SK-N-MC (cell line): ENCODE measurements around the gene PNP.

Experiments used
- DNase-seq: peaks from one replicate; pipeline ENCODE4 v3.0.0-alpha.2; 2011; ENCODE audit warnings: low read depth, low spot score
- H3K27ac ChIP-seq: fragments of 200-600 bp; sonication (generic); 2 replicates; pipeline ENCODE4 v1.5.1; 2016; ENCODE audit warnings: mixed run types
- H3K36me3 ChIP-seq: fragments of 200-600 bp; sonication (generic); 2 replicates; pipeline ENCODE4 v1.6.1; 2017; ENCODE audit warnings: antibody characterized with exemption, low read length, mixed read lengths; ENCODE audit not compliant: insufficient read depth
- H3K4me3 ChIP-seq: fragments of 200-600 bp; sonication (generic); 2 replicates; pipeline ENCODE4 v1.5.1; 2016
- H3K9ac ChIP-seq: fragments of 200-600 bp; sonication (generic); 2 replicates; pipeline ENCODE4 v1.8.0; 2017; ENCODE audit warnings: mixed run types, mixed read lengths; ENCODE audit not compliant: insufficient read length
- H3K9me3 ChIP-seq: fragments of 200-600 bp; sonication (generic); 2 replicates; pipeline ENCODE4 v1.6.1; 2017; ENCODE audit warnings: low read depth, mild to moderate bottlenecking, antibody characterized with exemption, low read length, moderate library complexity, mixed read lengths
- EZH2 ChIP-seq: fragments of 200-600 bp; sonication (generic); IDR thresholded peaks from one replicate; pipeline ENCODE4 v1.6.1; 2017; ENCODE audit warnings: antibody characterized with exemption
- FOXP2 ChIP-seq: optimal IDR thresholded peaks from 2 replicates; pipeline ENCODE3; 2011; ENCODE audit warnings: mild to moderate bottlenecking, moderate library complexity; ENCODE audit not compliant: insufficient read depth; ENCODE audit errors: extremely low read length, control extremely low read depth
- POLR2AphosphoS5 ChIP-seq: IDR thresholded peaks from 2 replicates; pipeline ENCODE4 v1.6.1; 2012; ENCODE audit warnings: mild to moderate bottlenecking, low read depth, low read length, borderline replicate concordance

Gene PNP

DNA sequence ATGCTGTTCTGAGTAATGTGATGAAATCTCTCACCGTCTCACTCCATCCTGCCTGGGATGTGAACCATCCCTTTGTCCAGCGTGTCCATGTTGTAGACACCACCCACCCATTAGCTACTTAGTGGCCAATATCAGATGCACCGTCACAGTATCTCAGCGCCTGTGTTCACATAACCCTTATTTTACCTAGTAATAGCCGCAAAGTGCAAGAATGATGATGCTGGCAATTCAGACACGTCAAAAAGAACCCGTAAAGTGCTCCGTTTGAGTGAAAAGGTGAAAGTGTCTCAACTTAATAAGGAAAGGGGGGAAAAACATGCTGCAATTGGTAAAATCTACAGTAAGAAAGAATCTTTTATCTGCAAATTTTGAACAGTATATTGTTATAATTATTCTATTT is 39.2 kb downstream of the PNP start:
- DNase-seq, result no peak
- no peak overlapping the region for H3K9ac ChIP-seq
- H3K4me3 ChIP-seq, result no peak overlapping the region
- no peaks in the 10 kb centered on the region for H3K9me3 ChIP-seq
- no peaks in the 10 kb centered on the region for H3K36me3 ChIP-seq
- TF ChIP-seq EZH2 (no peak), FOXP2 (no peak), POLR2AphosphoS5 (no peak)
- H3K27ac ChIP-seq, result no peak overlapping the region

DNA sequence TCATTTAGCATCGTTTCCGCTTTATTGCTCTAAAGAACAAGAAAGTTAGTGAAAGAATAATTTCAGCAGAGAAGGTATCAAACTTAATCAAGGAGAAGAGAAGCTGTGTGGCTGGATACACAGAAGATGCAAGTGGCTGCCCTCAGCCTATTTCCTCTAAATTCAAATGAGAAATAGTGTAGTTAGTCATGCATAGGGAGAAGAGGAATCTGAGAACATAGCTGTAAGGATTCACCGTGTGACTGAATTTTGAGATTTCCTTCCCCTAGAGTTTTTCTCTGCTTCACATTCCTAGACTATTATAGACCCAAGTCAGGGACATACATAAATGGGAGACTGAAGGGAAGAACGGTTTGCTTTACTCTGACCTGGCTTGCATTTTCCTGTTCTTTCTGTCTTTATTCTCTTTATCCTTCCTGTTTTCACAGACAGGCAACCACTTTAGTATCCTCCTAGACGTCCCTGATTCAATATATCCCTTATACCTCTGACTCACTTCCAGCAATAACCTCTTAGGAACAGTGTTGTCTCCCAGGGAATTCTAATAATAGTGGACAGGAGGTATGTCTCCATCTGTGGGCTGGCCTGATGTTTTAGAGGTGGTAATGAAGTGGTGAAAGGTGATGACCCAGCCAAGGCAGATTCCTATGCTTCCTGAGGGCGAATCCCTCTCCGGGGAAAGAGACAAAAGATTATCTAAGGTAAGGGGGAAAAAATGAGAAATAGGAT is 43.1 kb downstream of the PNP start:
- Histone ChIP-seq H3K9ac (no peak overlapping the region), H3K27ac (no peak overlapping the region), H3K4me3 (no peak overlapping the region), H3K36me3 (no peaks in the 10 kb centered on the region), H3K9me3 (no peaks in the 10 kb centered on the region)
- no peak for DNase-seq
- no peak for TF ChIP-seq FOXP2
- TF ChIP-seq POLR2AphosphoS5, result no peak
- TF ChIP-seq EZH2, result no peak

DNA sequence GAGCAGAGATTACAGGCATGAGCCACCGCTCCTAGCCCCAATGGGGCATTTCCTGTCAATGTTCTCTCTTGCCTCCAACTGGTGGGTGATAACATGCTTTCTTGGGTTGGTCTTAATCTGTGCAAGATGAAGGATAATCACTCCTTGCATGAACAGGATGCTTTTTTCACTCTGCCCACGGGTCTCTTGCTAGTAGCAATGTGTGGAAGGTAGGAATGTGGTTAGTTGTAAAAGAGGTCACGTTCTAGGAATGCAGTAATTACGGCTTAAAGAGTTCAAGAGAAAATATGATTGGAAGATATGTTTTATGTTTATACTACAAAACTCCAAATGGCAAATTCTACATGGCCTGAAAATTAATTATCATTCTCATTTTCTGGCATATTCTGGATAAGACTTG is 46.6 kb downstream of the PNP start:
- Histone ChIP-seq H3K4me3 (no peak overlapping the region), H3K27ac (no peak overlapping the region), H3K9ac (no peak overlapping the region), H3K9me3 (no peaks in the 10 kb centered on the region), H3K36me3 (no peaks in the 10 kb centered on the region)
- no peak for DNase-seq
- TF ChIP-seq POLR2AphosphoS5 (no peak), FOXP2 (no peak), EZH2 (no peak)

DNA sequence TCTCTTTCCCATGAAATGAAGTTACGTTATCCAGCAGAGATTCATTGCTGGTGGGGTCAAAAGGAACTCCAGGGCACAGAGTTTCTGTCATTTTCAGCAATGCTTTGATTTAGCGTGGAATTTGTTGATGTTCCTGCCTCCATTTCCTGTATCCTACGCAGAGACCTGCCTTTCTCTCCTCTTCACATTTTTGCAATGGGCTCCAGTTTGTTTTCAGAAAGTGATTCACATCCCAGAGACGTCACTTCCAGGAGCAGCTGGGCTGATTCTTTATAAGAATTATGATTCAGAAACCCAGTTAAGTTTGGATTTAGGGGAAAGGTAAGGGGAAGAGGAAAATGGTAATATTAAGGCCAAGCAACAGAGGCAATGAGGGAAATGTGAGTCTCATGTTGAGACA is 47.7 kb downstream of the PNP start:
- no peak overlapping the region for H3K9ac ChIP-seq
- no peak overlapping the region for H3K27ac ChIP-seq
- TF ChIP-seq FOXP2, result no peak
- H3K4me3 ChIP-seq, result no peak overlapping the region
- no peaks in the 10 kb centered on the region for H3K36me3 ChIP-seq
- DNase-seq, result no peak
- no peaks in the 10 kb centered on the region for H3K9me3 ChIP-seq

DNA sequence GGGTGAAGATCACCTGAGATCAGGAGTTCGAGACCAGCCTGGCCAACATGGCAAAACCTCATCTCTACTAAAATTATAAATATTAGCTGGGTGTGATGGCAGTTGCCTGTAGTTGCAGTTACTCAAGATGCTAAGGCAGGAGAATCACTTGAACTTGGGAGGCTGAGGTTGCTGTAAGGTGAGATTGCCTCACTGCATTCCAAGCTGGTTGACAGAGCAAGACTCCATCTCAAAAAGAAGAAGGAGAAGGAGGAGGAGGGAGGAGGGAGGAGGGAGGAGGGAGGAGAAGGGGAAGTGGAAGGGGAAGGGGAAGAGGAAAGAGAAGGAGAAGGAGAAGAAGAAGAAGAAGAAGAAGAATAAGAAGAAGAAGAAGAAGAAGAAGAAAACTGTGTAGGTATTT is 53.1 kb downstream of the PNP start:
- Histone ChIP-seq H3K9ac (no peak overlapping the region), H3K4me3 (no peak overlapping the region), H3K27ac (no peak overlapping the region), H3K9me3 (no peaks in the 10 kb centered on the region), H3K36me3 (no peaks in the 10 kb centered on the region)
- TF ChIP-seq FOXP2 (no peak), POLR2AphosphoS5 (no peak), EZH2 (no peak)
- no peak for DNase-seq

DNA sequence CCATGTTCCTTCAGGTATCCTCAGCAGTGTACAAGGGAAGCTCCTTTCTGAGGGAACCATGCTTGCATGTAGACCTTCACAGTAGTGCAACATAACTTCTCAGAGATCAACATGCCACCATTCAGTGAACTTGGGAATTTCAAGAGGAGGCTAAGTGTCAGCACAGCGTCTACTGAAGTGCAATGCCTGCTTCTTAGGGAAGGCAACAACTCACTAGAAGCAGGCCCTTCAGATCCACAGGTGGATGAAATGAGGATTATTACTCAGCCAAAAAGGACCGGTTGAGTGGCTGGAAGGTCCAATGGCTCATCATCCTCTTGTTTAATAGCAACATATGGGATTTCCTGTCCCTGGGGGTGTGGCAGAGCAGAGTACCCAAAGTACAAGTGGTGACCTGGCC is 54.8 kb downstream of the PNP start:
- Histone ChIP-seq H3K9me3 (no peaks in the 10 kb centered on the region), H3K9ac (no peak overlapping the region), H3K36me3 (no peaks in the 10 kb centered on the region), H3K27ac (no peak overlapping the region), H3K4me3 (no peak overlapping the region)
- DNase-seq, result no peak
- TF ChIP-seq EZH2 (no peak), POLR2AphosphoS5 (no peak), FOXP2 (no peak)
